ENCODE measurements around the gene PLEKHA6. TPM values are rescaled to one million over a fixed set of nuclear protein-coding genes. Genes with fewer than 3 reads are reported as not detected.

The PLEKHA6 gene
- total and polyA plus RNA-seq, 2 of the 8 experiments (the other 6 are each of a cell fraction or from before 2014, with no cell fraction given), result 4.8 to 20.2 TPM

GRCh38 chr1:204176049-204176448 lies 183.7 kb downstream of the PLEKHA6 start:
- 77% methylated on average over 5 of the region's 5 CpGs; no CpG with 5 or more reads in 1 of the 2 experiments for WGBS, 2 experiments (ENCODE audit: extremely low coverage in 1 of 2, insufficient coverage in 1 of 2, insufficient read length in 1 of 2, insufficient replicate concordance in 2 of 2, low coverage in 1 of 2, low lambda C conversion rate in 2 of 2, missing lambda C conversion rate in 1 of 2)
- FAIRE-seq, result no peak
- no peak overlapping the region for H2BK12ac ChIP-seq (ENCODE audit: low read depth, low read length)
- H2AFZ ChIP-seq (ENCODE audit: low read length), result no peak overlapping the region
- H2BK120ac ChIP-seq (replicated peaks; ENCODE audit: low read depth, low read length), result no peak overlapping the region
- H2BK20ac ChIP-seq (ENCODE audit: low read length), result no peak overlapping the region
- CTCF ChIA-PET (ENCODE audit: partially characterized antibody), result interaction anchor here (0.8 to 10.6 kb wide), 12 partner anchors 13 to 305 kb away, joined by 3 to 106 read pairs (median 6); partner anchors contain the start of gene KISS1
- H3K4me2 ChIP-seq (ENCODE audit: insufficient read depth in 1 of 2, low read depth in 2 of 2, low read length in 2 of 2), result no peak overlapping the region
- H3K18ac ChIP-seq (ENCODE audit: extremely low read depth, low read length), result no peak overlapping the region
- H3K9ac ChIP-seq (replicated peaks in 1 of 4; ENCODE audit: extremely low read depth in 1 of 4, low read depth in 3 of 4, low read length in 3 of 4), result no peak overlapping the region
- H3K4me1 ChIP-seq (replicated peaks in 1 of 4; ENCODE audit: control insufficient read depth in 3 of 4, insufficient read depth in 4 of 4, low read length in 3 of 4), result no peaks in the 10 kb centered on the region
- no peak overlapping the region for H3K23ac ChIP-seq (ENCODE audit: insufficient read length)
- no peaks in the 10 kb centered on the region for H3K36me3 ChIP-seq (ENCODE audit: control insufficient read depth in 2 of 4, insufficient read depth in 4 of 4, low read length in 3 of 4)
- H4K5ac ChIP-seq (ENCODE audit: insufficient read length, low read depth, low read length), result no peak overlapping the region
- no peak overlapping the region for H3K56ac ChIP-seq (replicated peaks; ENCODE audit: insufficient read length, low read depth, low read length)
- no peak overlapping the region for H3K4me3 ChIP-seq (ENCODE audit: extremely low read depth in 1 of 4, insufficient read depth in 2 of 4, low read depth in 3 of 4, low read length in 4 of 4)
- DNase-seq (ENCODE audit: low read depth in 1 of 2, low spot score in 2 of 2), result no peak
- no peaks in the 10 kb centered on the region for H4K20me1 ChIP-seq (replicated peaks in 1 of 2; ENCODE audit: control insufficient read depth in 1 of 2, insufficient read depth in 2 of 2, low read length in 2 of 2)
- H3K79me1 ChIP-seq (ENCODE audit: low read depth, low read length), result no peaks in the 10 kb centered on the region
- no peak overlapping the region for H4K8ac ChIP-seq (ENCODE audit: extremely low read depth, insufficient read depth, low read length)
- H2BK5ac ChIP-seq (ENCODE audit: low read depth, low read length), result no peak overlapping the region
- TF ChIP-seq CTCF (IDR thresholded peaks at IDR 0.05; ENCODE audit: control extremely low read depth in 1 of 3, insufficient read depth in 1 of 3, low read depth in 1 of 3, low read length in 3 of 3) (no peak), RFX5 (IDR thresholded peaks at IDR 0.05; ENCODE audit: borderline replicate concordance, low read depth, low read length) (no peak), MAFK (IDR thresholded peaks at IDR 0.05; ENCODE audit: low read depth, low read length) (no peak), JUND (IDR thresholded peaks at IDR 0.05; ENCODE audit: low read length) (no peak), TEAD4 (IDR thresholded peaks at IDR 0.05; ENCODE audit: low read depth, low read length) (no peak), SRF (IDR thresholded peaks at IDR 0.05; ENCODE audit: low read depth, low read length) (no peak)
- 0 out of 7 replicates have a peak, but pooled peaks cover 0 to 2% (median under 1%) of the 10 kb centered on the region in 4 experiments for H3K27me3 ChIP-seq (replicated peaks in 1 of 4; ENCODE audit: control insufficient read depth in 3 of 4, extremely low read depth in 1 of 4, insufficient read depth in 3 of 4, low read length in 3 of 4)
- H3K4ac ChIP-seq (replicated peaks; ENCODE audit: insufficient read length, low read depth, low read length), result no peak overlapping the region
- no peak overlapping the region for H3K27ac ChIP-seq (ENCODE audit: low read depth, low read length)
- H3K9me3 ChIP-seq (ENCODE audit: insufficient read depth in 2 of 2, low read depth in 1 of 2, low read length in 1 of 2), result peaks cover 0 to 3% of the 10 kb centered on the region in 2 experiments; a peak in 1 of 4 replicates
- no peak overlapping the region for H4K91ac ChIP-seq (replicated peaks; ENCODE audit: insufficient read length, low read length)
- POLR2A ChIA-PET (ENCODE audit: partially characterized antibody), result no interaction called here
- no peaks in the 10 kb centered on the region for H3K23me2 ChIP-seq (ENCODE audit: low read depth, low read length)
- H2AK5ac ChIP-seq (ENCODE audit: low read depth, low read length), result no peak overlapping the region
- no peaks in the 10 kb centered on the region for H3K79me2 ChIP-seq (ENCODE audit: control insufficient read depth in 1 of 2, insufficient read depth in 2 of 2, low read length in 2 of 2)
- H3K14ac ChIP-seq (ENCODE audit: insufficient read length), result no peak overlapping the region
- H2BK15ac ChIP-seq (ENCODE audit: low read length), result no peak overlapping the region
